Measurements from ENCODE around the gene PGBD5.

The PGBD5 gene

GRCh38 chr1:230278376-230278775 lies 147.8 kb downstream of the PGBD5 start:
- Histone ChIP-seq H3K27ac (no peak overlapping the region), H3K4me3 (ENCODE audit: low read depth in 1 of 2, low read length in 1 of 2) (no peak overlapping the region), H3K9me3 (no peaks in the 10 kb centered on the region), H3K27me3 (no peaks in the 10 kb centered on the region), H3K36me3 (peaks cover 72% of the 10 kb centered on the region), H3K4me1 (ENCODE audit: control insufficient read depth in 1 of 2, insufficient read depth in 1 of 2, low read depth in 1 of 2, low read length in 1 of 2) (no peaks in the 10 kb centered on the region)
- TF ChIP-seq, protein P1, sequence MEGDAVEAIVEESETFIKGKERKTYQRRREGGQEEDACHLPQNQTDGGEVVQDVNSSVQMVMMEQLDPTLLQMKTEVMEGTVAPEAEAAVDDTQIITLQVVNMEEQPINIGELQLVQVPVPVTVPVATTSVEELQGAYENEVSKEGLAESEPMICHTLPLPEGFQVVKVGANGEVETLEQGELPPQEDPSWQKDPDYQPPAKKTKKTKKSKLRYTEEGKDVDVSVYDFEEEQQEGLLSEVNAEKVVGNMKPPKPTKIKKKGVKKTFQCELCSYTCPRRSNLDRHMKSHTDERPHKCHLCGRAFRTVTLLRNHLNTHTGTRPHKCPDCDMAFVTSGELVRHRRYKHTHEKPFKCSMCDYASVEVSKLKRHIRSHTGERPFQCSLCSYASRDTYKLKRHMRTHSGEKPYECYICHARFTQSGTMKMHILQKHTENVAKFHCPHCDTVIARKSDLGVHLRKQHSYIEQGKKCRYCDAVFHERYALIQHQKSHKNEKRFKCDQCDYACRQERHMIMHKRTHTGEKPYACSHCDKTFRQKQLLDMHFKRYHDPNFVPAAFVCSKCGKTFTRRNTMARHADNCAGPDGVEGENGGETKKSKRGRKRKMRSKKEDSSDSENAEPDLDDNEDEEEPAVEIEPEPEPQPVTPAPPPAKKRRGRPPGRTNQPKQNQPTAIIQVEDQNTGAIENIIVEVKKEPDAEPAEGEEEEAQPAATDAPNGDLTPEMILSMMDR (IDR thresholded peaks at IDR 0.05): no peak

DNA sequence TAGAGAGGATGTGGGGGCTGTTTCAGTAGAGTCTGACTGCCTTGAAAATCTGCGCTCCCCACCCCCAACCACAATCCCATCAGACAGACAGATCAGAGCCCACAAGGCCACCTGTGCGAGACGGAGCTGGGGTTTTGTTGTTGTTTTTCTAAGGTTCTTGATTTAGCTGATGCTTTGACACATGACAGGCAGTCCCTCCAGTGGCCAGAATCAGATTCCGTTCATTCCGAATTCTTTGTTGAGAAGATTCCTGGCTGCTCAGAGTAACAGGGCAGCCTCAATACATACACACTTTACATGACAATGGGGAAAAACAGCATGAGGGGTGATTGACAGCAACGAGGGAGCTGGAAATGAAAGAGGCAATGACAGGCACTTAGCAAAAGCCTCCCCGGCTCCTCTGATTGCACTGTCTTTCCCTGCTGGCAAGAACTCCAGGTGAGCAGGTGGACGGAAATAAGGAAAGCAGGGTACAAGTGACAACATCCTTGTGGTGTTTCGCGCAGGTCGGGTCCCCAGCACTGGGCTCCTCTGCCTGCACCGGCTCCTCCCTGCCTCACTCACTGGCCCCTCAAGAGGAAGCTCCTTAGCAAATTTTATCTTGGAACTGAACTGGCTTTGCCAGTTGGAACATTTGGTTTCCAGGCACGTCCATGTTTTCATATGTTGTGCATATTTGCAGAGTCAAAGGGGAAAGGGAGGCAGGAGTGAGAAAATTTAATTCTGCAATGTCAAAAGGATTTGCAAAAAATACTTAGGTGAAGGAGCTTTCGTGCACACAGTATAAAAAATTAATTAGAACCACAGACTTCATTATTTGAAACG lies 148.7 kb downstream of the PGBD5 start:
- no peak overlapping the region for H3K4me3 ChIP-seq (ENCODE audit: low read depth in 1 of 2, low read length in 1 of 2)
- TF ChIP-seq, protein P1 (IDR thresholded peaks at IDR 0.05): no peak
- peaks cover 79% of the 10 kb centered on the region for H3K36me3 ChIP-seq
- H3K9me3 ChIP-seq: no peaks in the 10 kb centered on the region
- H3K27ac ChIP-seq: no peak overlapping the region
- H3K27me3 ChIP-seq: no peaks in the 10 kb centered on the region
- H3K4me1 ChIP-seq (ENCODE audit: control insufficient read depth in 1 of 2, insufficient read depth in 1 of 2, low read depth in 1 of 2, low read length in 1 of 2): no peaks in the 10 kb centered on the region

DNA sequence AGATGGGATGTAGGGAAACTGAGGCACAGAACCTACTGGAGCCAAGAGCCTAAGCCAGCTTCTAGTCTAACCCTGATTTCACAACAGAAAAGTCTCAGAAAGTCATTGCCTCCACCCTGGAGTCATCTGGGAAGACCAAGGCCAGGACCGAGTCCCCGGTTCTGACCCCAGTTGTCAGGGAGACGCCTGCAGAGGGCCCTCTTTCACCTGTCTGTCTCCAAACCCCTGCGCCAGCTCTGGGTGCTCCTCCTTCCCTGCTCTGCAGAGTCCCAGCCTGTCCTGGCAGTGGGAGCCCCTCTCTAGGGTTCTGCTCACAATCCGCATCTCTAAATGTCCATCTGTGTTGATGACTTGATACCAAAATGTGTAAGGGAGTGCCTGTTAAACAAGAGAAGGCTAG lies 149.7 kb downstream of the PGBD5 start:
- H3K36me3 ChIP-seq: peaks cover 85% of the 10 kb centered on the region
- no peaks in the 10 kb centered on the region for H3K9me3 ChIP-seq
- H3K4me3 ChIP-seq (ENCODE audit: low read depth in 1 of 2, low read length in 1 of 2): no peak overlapping the region
- H3K27ac ChIP-seq: no peak overlapping the region
- H3K27me3 ChIP-seq: no peaks in the 10 kb centered on the region
- TF ChIP-seq, protein P1 (IDR thresholded peaks at IDR 0.05): no peak
- no peaks in the 10 kb centered on the region for H3K4me1 ChIP-seq (ENCODE audit: control insufficient read depth in 1 of 2, insufficient read depth in 1 of 2, low read depth in 1 of 2, low read length in 1 of 2)

- H3K27ac ChIP-seq: no peak overlapping the region
- TF ChIP-seq, protein P1 (IDR thresholded peaks at IDR 0.05): no peak
- H3K36me3 ChIP-seq: peaks cover 71% of the 10 kb centered on the region
- H3K4me3 ChIP-seq (ENCODE audit: low read depth in 1 of 2, low read length in 1 of 2): no peak overlapping the region
- peaks cover 0 to 8% of the 10 kb centered on the region in 2 experiments for H3K4me1 ChIP-seq (ENCODE audit: control insufficient read depth in 1 of 2, insufficient read depth in 1 of 2, low read depth in 1 of 2, low read length in 1 of 2)
- no peaks in the 10 kb centered on the region for H3K27me3 ChIP-seq
- H3K9me3 ChIP-seq: no peaks in the 10 kb centered on the region
Measured at GRCh38 chr1:230274254-230274653, 151.9 kb downstream of the PGBD5 start.

DNA sequence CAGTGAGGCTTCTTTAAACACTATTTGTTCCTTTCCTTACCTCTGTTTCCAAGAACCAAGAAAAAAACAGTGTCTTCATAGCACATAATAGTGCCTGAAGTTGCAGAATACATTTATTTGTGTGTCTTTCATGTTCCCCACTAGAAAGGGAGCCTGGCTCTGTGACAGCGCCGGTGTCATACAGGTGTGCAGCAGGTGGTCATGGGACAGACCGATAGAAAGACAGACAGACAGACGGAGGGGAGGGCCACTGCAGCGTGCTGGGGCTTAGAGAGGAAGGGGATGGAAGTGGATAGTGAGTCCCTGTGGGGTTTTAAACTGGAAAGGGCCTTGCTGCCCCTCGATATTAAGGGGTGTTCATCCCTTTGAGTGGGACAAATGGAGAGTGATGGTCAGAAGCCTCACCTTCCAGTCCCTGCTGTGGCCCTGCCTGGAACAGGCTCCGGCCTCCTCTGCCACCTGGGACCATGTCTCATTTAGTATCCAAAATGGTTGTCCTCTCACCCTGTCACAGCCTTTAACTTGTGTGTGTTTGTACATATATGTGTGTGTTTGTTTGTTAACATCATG lies 152.9 kb downstream of the PGBD5 start:
- Histone ChIP-seq H3K36me3 (peaks cover 66% of the 10 kb centered on the region), H3K4me3 (ENCODE audit: low read depth in 1 of 2, low read length in 1 of 2) (no peak overlapping the region), H3K27me3 (no peaks in the 10 kb centered on the region), H3K9me3 (no peaks in the 10 kb centered on the region), H3K27ac (no peak overlapping the region), H3K4me1 (ENCODE audit: control insufficient read depth in 1 of 2, insufficient read depth in 1 of 2, low read depth in 1 of 2, low read length in 1 of 2) (peaks cover 0 to 8% of the 10 kb centered on the region in 2 experiments)
- TF ChIP-seq, protein P1 (IDR thresholded peaks at IDR 0.05): no peak

Data from neutrophil (primary cell).